ENCODE results near the gene HSBP1. TPM values are rescaled to one million over a fixed set of nuclear protein-coding genes. Genes with fewer than 3 reads are reported as not detected.

HSBP1 gene
- total RNA-seq, 5 donors from 2014 or later (not counting 1 experiment from before 2014, with no cell fraction given): 17.7 to 33.3 (median 30.0) TPM

DNA sequence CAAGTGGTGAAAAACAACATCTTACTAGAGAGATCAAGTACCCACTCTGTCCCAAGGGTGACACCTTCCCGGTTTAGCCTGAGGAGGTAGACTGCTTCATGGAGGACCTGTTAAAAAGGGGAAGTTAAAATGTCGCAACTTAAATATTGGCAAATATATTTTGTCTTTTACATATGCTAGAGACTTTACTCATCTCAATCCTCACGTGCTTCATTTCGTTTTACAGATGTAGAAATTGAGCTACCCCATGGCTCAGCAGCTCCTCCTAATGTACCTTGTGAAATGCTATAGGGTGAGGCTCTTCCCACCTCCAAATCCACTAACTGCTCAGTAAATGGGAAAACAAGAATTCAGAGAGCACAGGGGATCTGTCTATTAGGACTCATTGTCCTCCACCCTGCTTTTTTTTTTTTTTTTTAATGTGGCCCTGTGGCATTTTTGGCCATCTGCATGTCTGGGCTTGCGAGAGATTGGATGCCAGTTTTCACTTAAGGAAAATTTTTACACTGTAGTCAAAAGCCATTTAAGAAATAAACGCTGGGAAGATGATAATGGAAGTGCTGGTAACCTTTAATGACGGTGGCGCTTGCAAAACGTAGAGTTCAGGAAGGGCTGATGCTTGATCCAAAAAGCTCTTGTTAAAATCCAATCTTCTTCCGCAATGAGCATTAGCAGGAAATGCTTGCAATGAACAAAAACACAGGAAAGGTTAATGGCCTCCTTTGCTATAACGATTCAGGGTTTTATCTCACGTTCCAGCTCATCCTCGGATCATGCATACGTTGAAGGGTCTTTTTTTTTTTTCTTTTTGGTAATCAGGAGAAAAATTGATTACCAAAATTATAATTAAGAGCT is 39.8 kb downstream of the HSBP1 start:
- no peak overlapping the region for H3K4me3 ChIP-seq (ENCODE audit: control insufficient read depth in 1 of 2, extremely low read depth in 1 of 2, low read length in 1 of 2)
- CTCF ChIA-PET: no interaction called here
- peaks cover 0 to 6% of the 10 kb centered on the region in 2 experiments for H3K27me3 ChIP-seq (replicated peaks in 1 of 2; ENCODE audit: control insufficient read depth in 2 of 2, extremely low read depth in 1 of 2, insufficient read depth in 2 of 2, low read length in 1 of 2)
- POLR2A ChIA-PET: interaction anchor here in 1 of 2 donors (0.6 kb wide), 1 partner anchor 985 kb away, joined by 7 read pairs; no protein-coding TSS in a partner anchor
- no peak for ATAC-seq (replicated peaks in 1 of 4)
- no peaks in the 10 kb centered on the region for H3K4me1 ChIP-seq (ENCODE audit: control insufficient read depth in 1 of 2, extremely low read depth in 1 of 2, insufficient read depth in 2 of 2, low read length in 2 of 2)
- H3K36me3 ChIP-seq (ENCODE audit: control insufficient read depth in 2 of 2, extremely low read depth in 1 of 2, insufficient read depth in 1 of 2, low read length in 1 of 2): no peaks in the 10 kb centered on the region
- no peaks in the 10 kb centered on the region for H3K9me3 ChIP-seq
- no peaks in the 10 kb centered on the region for H3K36me3 Mint-ChIP-seq
- no peak overlapping the region for H3K4me3 Mint-ChIP-seq
- no peak for DNase-seq
- peaks cover 0 to 1% (median 0%) of the 10 kb centered on the region in 3 donors for H3K4me1 Mint-ChIP-seq
- no peak overlapping the region for H3K27ac ChIP-seq (ENCODE audit: low read length)
- no peak overlapping the region for H3K27ac Mint-ChIP-seq
- H3K9me3 Mint-ChIP-seq: no peaks in the 10 kb centered on the region
- H3K27me3 Mint-ChIP-seq: peaks cover 6 to 14% of the 10 kb centered on the region in 2 donors
- 90% methylated on average over 6 of the region's 14 CpGs for WGBS (ENCODE audit: insufficient coverage)

- ATAC-seq (replicated peaks in 1 of 4): no peak
- Mint-ChIP-seq H3K27me3 (peaks cover 7 to 14% of the 10 kb centered on the region in 2 donors), H3K27ac (no peak overlapping the region), H3K4me3 (no peak overlapping the region), H3K9me3 (no peaks in the 10 kb centered on the region), H3K4me1 (no peaks in the 10 kb centered on the region), H3K36me3 (no peaks in the 10 kb centered on the region)
- ChIA-PET POLR2A (no interaction called here), CTCF (no interaction called here)
- Histone ChIP-seq H3K27ac (ENCODE audit: low read length) (no peak overlapping the region), H3K4me1 (ENCODE audit: control insufficient read depth in 1 of 2, extremely low read depth in 1 of 2, insufficient read depth in 2 of 2, low read length in 2 of 2) (no peaks in the 10 kb centered on the region), H3K4me3 (ENCODE audit: control insufficient read depth in 1 of 2, extremely low read depth in 1 of 2, low read length in 1 of 2) (no peak overlapping the region), H3K27me3 (replicated peaks in 1 of 2; ENCODE audit: control insufficient read depth in 2 of 2, extremely low read depth in 1 of 2, insufficient read depth in 2 of 2, low read length in 1 of 2) (peaks cover 0 to 15% of the 10 kb centered on the region in 2 experiments), H3K9me3 (no peaks in the 10 kb centered on the region), H3K36me3 (ENCODE audit: control insufficient read depth in 2 of 2, extremely low read depth in 1 of 2, insufficient read depth in 1 of 2, low read length in 1 of 2) (no peaks in the 10 kb centered on the region)
- no peak for DNase-seq
- WGBS (ENCODE audit: insufficient coverage): 81% methylated on average over 2 of the region's 6 CpGs
Measured at GRCh38 chr16:83849421-83849820, 41.6 kb downstream of the HSBP1 start.

GRCh38 chr16:83850947-83851346 is 43.2 kb downstream of the HSBP1 start:
- peaks cover 0 to 20% of the 10 kb centered on the region in 2 experiments for H3K27me3 ChIP-seq (replicated peaks in 1 of 2; ENCODE audit: control insufficient read depth in 2 of 2, extremely low read depth in 1 of 2, insufficient read depth in 2 of 2, low read length in 1 of 2)
- ATAC-seq (replicated peaks in 1 of 4) (no peak), DNase-seq (no peak)
- H3K27ac Mint-ChIP-seq: no peak overlapping the region
- WGBS (ENCODE audit: insufficient coverage): 81% methylated on average over 5 of the region's 5 CpGs
- POLR2A ChIA-PET: no interaction called here
- no peak overlapping the region for H3K4me3 Mint-ChIP-seq
- H3K27ac ChIP-seq (ENCODE audit: low read length): no peak overlapping the region
- no peaks in the 10 kb centered on the region for H3K9me3 ChIP-seq
- no peak overlapping the region for H3K4me3 ChIP-seq (ENCODE audit: control insufficient read depth in 1 of 2, extremely low read depth in 1 of 2, low read length in 1 of 2)
- H3K9me3 Mint-ChIP-seq: no peaks in the 10 kb centered on the region
- no peaks in the 10 kb centered on the region for H3K36me3 ChIP-seq (ENCODE audit: control insufficient read depth in 2 of 2, extremely low read depth in 1 of 2, insufficient read depth in 1 of 2, low read length in 1 of 2)
- H3K36me3 Mint-ChIP-seq: no peaks in the 10 kb centered on the region
- no peaks in the 10 kb centered on the region for H3K4me1 Mint-ChIP-seq
- no peaks in the 10 kb centered on the region for H3K4me1 ChIP-seq (ENCODE audit: control insufficient read depth in 1 of 2, extremely low read depth in 1 of 2, insufficient read depth in 2 of 2, low read length in 2 of 2)
- peaks cover 7 to 14% of the 10 kb centered on the region in 2 donors for H3K27me3 Mint-ChIP-seq
- CTCF ChIA-PET: no interaction called here

DNA sequence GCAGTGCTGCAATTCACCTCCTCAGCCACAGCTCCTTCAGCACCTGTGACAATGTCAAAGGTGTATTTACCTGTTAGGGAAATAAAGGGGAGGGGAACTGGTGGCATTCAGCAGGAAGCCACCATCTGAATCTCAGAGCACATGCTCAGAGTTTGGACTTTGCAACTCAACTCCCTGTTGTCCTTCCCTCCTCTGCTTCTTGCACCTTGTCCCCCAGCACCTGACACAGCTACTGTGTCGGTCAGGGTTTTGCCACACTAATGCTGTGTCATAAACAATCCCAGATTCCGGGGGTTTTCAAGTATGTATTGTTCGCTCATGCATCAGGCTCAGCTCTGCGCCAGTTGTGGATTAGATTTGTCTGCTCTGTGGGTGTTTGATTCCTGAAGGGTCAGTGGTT is 43.7 kb downstream of the HSBP1 start:
- H3K27ac ChIP-seq (ENCODE audit: low read length): no peak overlapping the region
- 80% methylated on average over 2 of the region's 4 CpGs for WGBS (ENCODE audit: insufficient coverage)
- H3K27me3 ChIP-seq (replicated peaks in 1 of 2; ENCODE audit: control insufficient read depth in 2 of 2, extremely low read depth in 1 of 2, insufficient read depth in 2 of 2, low read length in 1 of 2): peaks cover 0 to 20% of the 10 kb centered on the region in 2 experiments
- Mint-ChIP-seq H3K4me3 (no peak overlapping the region), H3K9me3 (no peaks in the 10 kb centered on the region), H3K27me3 (peaks cover 7 to 14% of the 10 kb centered on the region in 2 donors), H3K4me1 (no peaks in the 10 kb centered on the region), H3K36me3 (no peaks in the 10 kb centered on the region), H3K27ac (no peak overlapping the region)
- no peak overlapping the region for H3K4me3 ChIP-seq (ENCODE audit: control insufficient read depth in 1 of 2, extremely low read depth in 1 of 2, low read length in 1 of 2)
- CTCF ChIA-PET: no interaction called here
- DNase-seq (no peak), ATAC-seq (replicated peaks in 1 of 4) (no peak)
- no peaks in the 10 kb centered on the region for H3K4me1 ChIP-seq (ENCODE audit: control insufficient read depth in 1 of 2, extremely low read depth in 1 of 2, insufficient read depth in 2 of 2, low read length in 2 of 2)
- no peaks in the 10 kb centered on the region for H3K9me3 ChIP-seq
- POLR2A ChIA-PET: no interaction called here
- H3K36me3 ChIP-seq (ENCODE audit: control insufficient read depth in 2 of 2, extremely low read depth in 1 of 2, insufficient read depth in 1 of 2, low read length in 1 of 2): no peaks in the 10 kb centered on the region

DNA sequence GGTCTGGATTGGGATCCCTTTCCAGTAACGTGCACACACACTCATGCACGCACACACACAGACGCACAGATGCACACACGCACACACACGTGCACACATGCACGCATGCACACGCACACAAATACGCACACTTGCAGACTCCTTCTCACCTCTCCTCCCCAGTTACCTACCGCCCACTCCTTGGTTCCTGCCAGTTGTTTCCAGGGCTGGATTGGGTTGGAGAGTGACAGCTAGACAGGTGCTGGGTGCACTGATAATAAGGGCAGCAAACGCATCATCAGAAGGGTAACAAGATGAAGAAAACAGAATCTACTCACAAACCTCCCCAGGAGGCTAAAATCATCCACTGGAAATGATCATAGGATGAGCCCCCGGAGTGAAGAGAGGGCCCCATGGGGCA is 45.0 kb downstream of the HSBP1 start:
- Histone ChIP-seq H3K27me3 (replicated peaks in 1 of 2; ENCODE audit: control insufficient read depth in 2 of 2, extremely low read depth in 1 of 2, insufficient read depth in 2 of 2, low read length in 1 of 2) (peaks cover 0 to 20% of the 10 kb centered on the region in 2 experiments), H3K4me3 (ENCODE audit: control insufficient read depth in 1 of 2, extremely low read depth in 1 of 2, low read length in 1 of 2) (no peak overlapping the region), H3K36me3 (ENCODE audit: control insufficient read depth in 2 of 2, extremely low read depth in 1 of 2, insufficient read depth in 1 of 2, low read length in 1 of 2) (no peaks in the 10 kb centered on the region), H3K4me1 (ENCODE audit: control insufficient read depth in 1 of 2, extremely low read depth in 1 of 2, insufficient read depth in 2 of 2, low read length in 2 of 2) (no peaks in the 10 kb centered on the region), H3K9me3 (no peaks in the 10 kb centered on the region), H3K27ac (ENCODE audit: low read length) (no peak overlapping the region)
- peaks cover 6 to 7% of the 10 kb centered on the region in 2 donors for H3K27me3 Mint-ChIP-seq
- CTCF ChIA-PET: no interaction called here
- H3K27ac Mint-ChIP-seq: no peak overlapping the region
- no peaks in the 10 kb centered on the region for H3K9me3 Mint-ChIP-seq
- WGBS (ENCODE audit: insufficient coverage): 95% methylated on average over 5 of the region's 11 CpGs
- no peaks in the 10 kb centered on the region for H3K4me1 Mint-ChIP-seq
- no peaks in the 10 kb centered on the region for H3K36me3 Mint-ChIP-seq
- H3K4me3 Mint-ChIP-seq: no peak overlapping the region
- POLR2A ChIA-PET: no interaction called here
- ATAC-seq (replicated peaks in 1 of 4): no peak
- DNase-seq: no peak

DNA sequence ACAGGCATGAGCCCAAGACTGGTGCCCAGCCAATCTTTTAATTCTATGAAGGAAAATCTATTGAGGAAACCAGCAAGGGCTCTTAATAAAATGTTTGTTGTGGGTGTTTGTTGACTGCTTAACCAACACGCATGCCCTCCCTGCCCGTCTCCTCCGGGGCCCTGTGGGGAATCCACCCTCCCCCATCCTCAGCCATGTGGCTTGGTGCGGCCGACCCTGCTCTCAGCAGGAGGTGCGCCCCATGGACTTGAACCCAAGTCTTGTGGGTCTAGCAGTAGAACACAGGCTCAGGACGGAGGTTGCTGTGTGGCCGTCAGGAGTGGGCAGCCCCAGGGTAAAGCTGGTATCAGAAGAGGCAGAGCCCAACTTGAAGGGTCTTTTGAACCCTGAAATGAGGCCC is 46.1 kb downstream of the HSBP1 start:
- Mint-ChIP-seq H3K36me3 (no peaks in the 10 kb centered on the region), H3K4me1 (no peaks in the 10 kb centered on the region), H3K27ac (no peak overlapping the region), H3K9me3 (no peaks in the 10 kb centered on the region), H3K27me3 (peaks cover 6 to 7% of the 10 kb centered on the region in 2 donors), H3K4me3 (no peak overlapping the region)
- 98% methylated on average over 5 of the region's 8 CpGs for WGBS (ENCODE audit: insufficient coverage)
- POLR2A ChIA-PET: no interaction called here
- Histone ChIP-seq H3K27me3 (replicated peaks in 1 of 2; ENCODE audit: control insufficient read depth in 2 of 2, extremely low read depth in 1 of 2, insufficient read depth in 2 of 2, low read length in 1 of 2) (peaks cover 0 to 20% of the 10 kb centered on the region in 2 experiments), H3K9me3 (no peaks in the 10 kb centered on the region), H3K27ac (ENCODE audit: low read length) (no peak overlapping the region), H3K36me3 (ENCODE audit: control insufficient read depth in 2 of 2, extremely low read depth in 1 of 2, insufficient read depth in 1 of 2, low read length in 1 of 2) (no peaks in the 10 kb centered on the region), H3K4me3 (ENCODE audit: control insufficient read depth in 1 of 2, extremely low read depth in 1 of 2, low read length in 1 of 2) (no peak overlapping the region), H3K4me1 (ENCODE audit: control insufficient read depth in 1 of 2, extremely low read depth in 1 of 2, insufficient read depth in 2 of 2, low read length in 2 of 2) (no peaks in the 10 kb centered on the region)
- ATAC-seq (replicated peaks in 1 of 4) (no peak), DNase-seq (no peak)
- CTCF ChIA-PET: no interaction called here
